Lung (tissue), 12 donors: ENCODE data around the gene EYS. TPM values are rescaled to one million over a fixed set of nuclear protein-coding genes. Genes with fewer than 3 reads are reported as not detected.

Experiments used
- ATAC-seq: fragments of 200-7000 bp; cut with Tn5 transposase; one replicate; pipeline ENCODE4 v1.9.1; 2020; ENCODE audit warnings: moderate number of reproducible peaks; ENCODE audit not compliant: insufficient read depth, low FRiP score
- DNase-seq, 3 donors: peaks; one replicate each; pipeline ENCODE4 v3.0.0-alpha.2; 2013 to 2017
- H3K27ac ChIP-seq, 2 donors: one replicate each; pipeline ENCODE4 v1.5.1; 2013; ENCODE audit warnings: mild to moderate bottlenecking in 2 of 2, moderate library complexity in 2 of 2, control low read depth in 1 of 2, inconsistent platforms in 1 of 2, low read depth in 1 of 2, low read length in 1 of 2
- H3K27me3 ChIP-seq, 3 donors: one replicate each; pipeline ENCODE4 v1.5.1; 2013; ENCODE audit warnings: low read length in 2 of 3; ENCODE audit not compliant: control insufficient read depth in 3 of 3, insufficient read depth in 3 of 3
- H3K36me3 ChIP-seq, 4 donors: one replicate each; pipeline ENCODE4 v1.5.1; 2013; ENCODE audit warnings: low read length in 4 of 4, mild to moderate bottlenecking in 1 of 4, moderate library complexity in 1 of 4; ENCODE audit not compliant: control insufficient read depth in 4 of 4, insufficient read depth in 4 of 4
- H3K4me1 ChIP-seq, 5 donors: one replicate each; pipeline ENCODE4 v1.5.1; 2013; ENCODE audit warnings: low read length in 5 of 5, mild to moderate bottlenecking in 2 of 5, moderate library complexity in 1 of 5; ENCODE audit not compliant: control insufficient read depth in 5 of 5, insufficient read depth in 5 of 5
- H3K4me3 ChIP-seq: one replicate; pipeline ENCODE4 v1.5.1; 2013; ENCODE audit warnings: mild to moderate bottlenecking, control low read depth, moderate library complexity
- H3K9ac ChIP-seq, 2 donors: one replicate each; pipeline ENCODE4 v1.5.1; 2013; ENCODE audit warnings: low read length in 2 of 2, control low read depth in 1 of 2; ENCODE audit not compliant: insufficient read depth in 1 of 2
- H3K9me3 ChIP-seq, 4 donors: one replicate each; pipeline ENCODE4 v1.5.1; 2013; ENCODE audit warnings: low read length in 3 of 4, mild to moderate bottlenecking in 1 of 4, moderate library complexity in 1 of 4; ENCODE audit not compliant: control insufficient read depth in 4 of 4, insufficient read depth in 3 of 4
- CTCF ChIP-seq: IDR thresholded peaks from 2 replicates; pipeline ENCODE4 v1.5.1; 2012; ENCODE audit warnings: mild to moderate bottlenecking; ENCODE audit errors: control extremely low read depth, extremely low read depth
- WGBS, 2 donors: extraction: QIAGEN DNeasy Blood & Tissue Kit; methylation state at CpG; one replicate each; pipeline ENCODE4 v1.1.7; 2013; 5-methylcytosine and 5-hydroxymethylcytosine counted together
- polyA plus RNA-seq, 2 donors: library from polyadenylated mRNA; stranded (reverse); fragments of 200-250 nt; gene quantifications; one replicate each; pipeline ENCODE4 v1.2.1, GENCODE V29; 2013
- total RNA-seq, 2 donors: library from RNA; depleted of rRNA in 1 of 2; stranded (reverse); fragments of >200 nt in 1 of 2; gene quantifications; one replicate each; pipeline ENCODE4 v1.2.1, GENCODE V29; 2014 to 2021
- donor health status: control.
- donor health status: control.
- donor health status: Bipolar disorder and iron deficiency.
- donor health status: healthy.
- donor health status: DM: yes; HTN: yes; CAD: no.

The EYS gene
- total and polyA plus RNA-seq, 4 donors: 0.06 to 0.34 (median 0.12) TPM

DNA sequence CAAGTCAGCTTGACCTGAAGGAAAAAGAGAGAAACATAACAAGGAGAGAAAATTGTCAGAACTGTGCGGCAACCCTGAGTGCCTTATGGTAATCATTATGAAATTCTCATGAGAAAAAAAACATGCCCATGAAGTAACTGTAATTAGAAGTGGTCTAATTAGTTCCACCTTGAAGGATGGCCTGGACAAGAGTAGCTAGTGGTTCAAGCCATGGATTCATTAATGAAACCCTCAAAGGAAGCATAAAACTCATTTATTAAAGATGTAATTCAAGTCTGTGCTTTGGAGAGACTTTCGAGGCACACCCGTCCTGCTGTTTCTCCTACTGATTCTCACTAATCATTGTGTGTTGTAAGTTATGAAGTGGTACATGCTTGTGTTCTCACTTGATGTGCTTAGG, 1911.2 kb downstream of the EYS start:
- 84% methylated on average over 3 of the region's 3 CpGs for WGBS, 2 donors
- Histone ChIP-seq H3K9ac (no peak overlapping the region), H3K27ac (no peak overlapping the region), H3K27me3 (no peaks in the 10 kb centered on the region), H3K9me3 (peaks cover 0 to under 1% (median 0%) of the 10 kb centered on the region in 4 donors), H3K4me3 (no peak overlapping the region), H3K36me3 (no peaks in the 10 kb centered on the region), H3K4me1 (no peaks in the 10 kb centered on the region)
- ATAC-seq: no peak
- no peak for DNase-seq
- no peak for TF ChIP-seq CTCF

GRCh38 chr6:63795006-63795405, 1912.0 kb downstream of the EYS start:
- no peak overlapping the region for H3K27ac ChIP-seq
- H3K27me3 ChIP-seq: no peaks in the 10 kb centered on the region
- no peak for TF ChIP-seq CTCF
- no peaks in the 10 kb centered on the region for H3K4me1 ChIP-seq
- H3K36me3 ChIP-seq: no peaks in the 10 kb centered on the region
- DNase-seq (no peak), ATAC-seq (no peak)
- H3K9me3 ChIP-seq: peaks cover 0 to 3% (median 0%) of the 10 kb centered on the region in 4 donors
- H3K9ac ChIP-seq: no peak overlapping the region
- H3K4me3 ChIP-seq: no peak overlapping the region

- WGBS, 2 donors: 82 to 84% methylated on average over 4 of the region's 4 CpGs
- no peak for TF ChIP-seq CTCF
- ATAC-seq: no peak
- no peaks in the 10 kb centered on the region for H3K27me3 ChIP-seq
- no peaks in the 10 kb centered on the region for H3K4me1 ChIP-seq
- no peak overlapping the region for H3K9ac ChIP-seq
- no peak overlapping the region for H3K27ac ChIP-seq
- no peak overlapping the region for H3K4me3 ChIP-seq
- no peak for DNase-seq
- H3K9me3 ChIP-seq: peaks cover 0 to 3% (median 0%) of the 10 kb centered on the region in 4 donors
- no peaks in the 10 kb centered on the region for H3K36me3 ChIP-seq
Measured at GRCh38 chr6:63793465-63794137, 1913.4 kb downstream of the EYS start.
